Umbilical cord (tissue), 2 donors: Measurements from ENCODE around the gene IQSEC3. TPM values are rescaled to one million over a fixed set of nuclear protein-coding genes. Genes with fewer than 3 reads are reported as not detected.
A peak's percentile ranks its signal among the peaks of the same experiment; 100 is the strongest.
"Not testable (repeated sequence)": the region's sequence is repeated elsewhere in the genome, so short reads cannot be mapped to it uniquely, and the experiment has no call there.

Experiments used
- DNase-seq: peaks from one replicate; pipeline ENCODE4 v3.0.0-alpha.2; 2015; ENCODE audit warnings: low spot score
- total RNA-seq: library from RNA; depleted of rRNA; stranded (reverse); fragments of >200 nt; gene quantifications from one replicate; pipeline ENCODE4 v1.2.3, GENCODE V29; 2014; ENCODE audit warnings: low replicate concordance; ENCODE audit not compliant: insufficient read depth

Gene IQSEC3
- total RNA-seq, 1 donor from 2014 or later, result 7.7 TPM

DNA sequence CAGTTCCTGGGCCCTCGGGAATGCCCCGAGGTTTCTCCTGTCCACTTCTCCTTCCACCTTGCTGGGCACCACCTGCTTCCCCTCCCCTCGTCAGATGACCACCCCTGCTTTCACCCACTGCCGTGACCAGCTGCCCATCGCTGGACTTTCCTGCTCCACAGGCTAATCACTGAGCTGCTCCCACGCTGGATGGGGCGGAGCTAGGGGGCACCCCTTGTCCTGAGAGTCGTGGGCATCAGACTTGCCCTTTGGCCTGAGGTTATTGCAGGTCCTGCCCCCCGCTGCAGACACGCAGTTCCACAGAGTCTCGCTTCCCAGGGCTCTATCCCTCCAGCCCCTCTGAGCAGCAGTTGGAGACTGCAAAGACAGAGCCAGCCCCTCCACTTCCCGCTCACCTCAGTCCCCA is 147.0 kb downstream of the IQSEC3 start:
- DNase-seq, result no peak

DNA sequence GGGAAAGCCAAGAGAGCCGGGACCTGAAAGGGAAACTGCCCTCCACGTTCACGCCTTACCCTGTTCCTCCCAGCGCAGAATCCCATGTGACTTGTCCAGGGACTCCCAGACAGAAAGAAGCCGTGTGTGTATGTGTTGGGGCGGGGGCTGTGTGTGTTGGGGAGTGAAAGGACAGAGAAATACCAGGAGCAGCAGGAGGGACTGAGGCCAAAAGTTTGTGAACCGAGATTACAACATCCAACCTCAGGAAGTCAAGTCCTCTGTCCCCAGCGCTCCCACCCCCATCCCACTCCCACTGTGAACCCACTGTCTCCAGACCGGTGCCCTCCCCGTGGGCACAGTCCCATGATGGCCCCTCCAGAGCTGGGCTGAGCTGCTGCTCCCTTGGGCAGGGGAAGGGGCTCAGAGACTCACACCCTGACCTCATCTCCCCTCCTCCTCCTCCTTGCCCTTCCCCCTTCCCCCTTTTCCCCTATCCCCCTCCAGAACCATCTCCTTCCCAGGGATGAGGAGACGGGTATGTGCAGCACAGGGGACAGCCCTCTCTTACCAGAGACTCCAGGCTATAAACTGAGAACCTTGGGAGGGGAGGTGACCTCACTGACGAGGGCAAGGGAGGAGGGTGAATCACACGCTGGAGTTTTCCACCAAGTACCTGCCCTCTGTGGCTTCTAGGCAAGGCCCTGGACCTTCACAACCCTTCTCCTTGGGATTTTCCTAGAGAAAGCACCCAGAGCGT is 147.6 kb downstream of the IQSEC3 start, which contains the start of gene SLC6A12:
Gene SLC6A12 (minus strand): TSS at position 155 of the 739 bp plus-strand sequence. CDS start 4,171 bp downstream, outside the sequence.
- no peak for DNase-seq

DNA sequence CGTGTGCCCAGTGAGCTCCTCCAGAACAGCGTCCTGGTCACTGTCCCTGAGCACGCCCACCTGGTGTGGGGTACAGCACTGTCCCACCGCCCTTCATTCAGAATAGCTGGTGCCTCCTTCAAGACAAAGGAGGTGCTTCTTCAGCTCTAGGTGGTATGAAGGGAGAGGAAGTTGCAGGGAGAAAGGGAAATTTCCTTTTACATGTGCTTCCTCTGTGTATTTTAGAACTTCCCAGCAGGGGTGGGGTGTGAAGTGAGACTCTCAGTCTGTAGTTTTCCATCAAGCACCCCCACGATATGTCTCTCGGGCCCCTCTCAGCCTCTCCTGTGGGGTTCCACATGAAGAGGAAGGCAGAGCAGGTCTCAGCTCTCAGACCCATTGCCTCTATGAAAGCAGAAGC is 148.5 kb downstream of the IQSEC3 start:
- DNase-seq, result no peak

DNA sequence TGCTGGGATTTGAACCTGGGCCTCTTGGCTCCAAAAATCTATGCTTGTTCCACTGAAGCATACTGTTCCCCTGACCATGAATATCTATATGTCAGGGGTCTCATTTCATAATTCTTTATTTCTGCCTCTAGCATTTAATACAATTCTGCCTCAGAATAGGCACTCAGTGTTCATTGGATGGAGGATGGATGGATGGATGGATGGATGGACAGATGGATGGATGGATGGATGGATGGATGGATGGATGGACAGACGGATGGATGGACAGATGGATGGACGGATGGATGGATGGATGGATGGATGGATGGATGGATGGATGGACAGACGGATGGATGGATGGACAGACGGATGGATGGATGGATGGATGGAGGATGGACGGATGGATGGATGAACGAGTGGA is 150.5 kb downstream of the IQSEC3 start:
- DNase-seq, result not testable (repeated sequence)

DNA sequence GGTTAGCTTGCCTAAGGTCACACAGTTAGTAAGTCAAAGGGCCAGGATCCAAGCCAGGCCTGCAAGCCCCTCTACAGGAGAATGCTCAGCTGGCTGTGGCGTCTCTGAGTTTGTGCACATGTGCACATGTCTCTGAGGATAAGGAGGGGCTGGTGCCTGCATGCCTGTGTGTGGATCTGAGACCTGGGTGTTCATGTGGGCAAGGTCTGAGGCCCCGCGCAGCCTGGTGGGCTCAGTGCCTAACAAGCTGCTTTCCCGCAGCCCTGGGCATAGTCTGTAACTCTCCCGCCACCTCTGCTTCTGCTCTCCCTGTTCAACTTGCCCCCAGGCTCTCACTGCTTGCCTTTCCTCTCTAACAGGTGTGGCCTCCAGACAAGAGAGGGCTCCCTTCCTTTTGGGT is 151.7 kb downstream of the IQSEC3 start:
- DNase-seq, result no peak

DNA sequence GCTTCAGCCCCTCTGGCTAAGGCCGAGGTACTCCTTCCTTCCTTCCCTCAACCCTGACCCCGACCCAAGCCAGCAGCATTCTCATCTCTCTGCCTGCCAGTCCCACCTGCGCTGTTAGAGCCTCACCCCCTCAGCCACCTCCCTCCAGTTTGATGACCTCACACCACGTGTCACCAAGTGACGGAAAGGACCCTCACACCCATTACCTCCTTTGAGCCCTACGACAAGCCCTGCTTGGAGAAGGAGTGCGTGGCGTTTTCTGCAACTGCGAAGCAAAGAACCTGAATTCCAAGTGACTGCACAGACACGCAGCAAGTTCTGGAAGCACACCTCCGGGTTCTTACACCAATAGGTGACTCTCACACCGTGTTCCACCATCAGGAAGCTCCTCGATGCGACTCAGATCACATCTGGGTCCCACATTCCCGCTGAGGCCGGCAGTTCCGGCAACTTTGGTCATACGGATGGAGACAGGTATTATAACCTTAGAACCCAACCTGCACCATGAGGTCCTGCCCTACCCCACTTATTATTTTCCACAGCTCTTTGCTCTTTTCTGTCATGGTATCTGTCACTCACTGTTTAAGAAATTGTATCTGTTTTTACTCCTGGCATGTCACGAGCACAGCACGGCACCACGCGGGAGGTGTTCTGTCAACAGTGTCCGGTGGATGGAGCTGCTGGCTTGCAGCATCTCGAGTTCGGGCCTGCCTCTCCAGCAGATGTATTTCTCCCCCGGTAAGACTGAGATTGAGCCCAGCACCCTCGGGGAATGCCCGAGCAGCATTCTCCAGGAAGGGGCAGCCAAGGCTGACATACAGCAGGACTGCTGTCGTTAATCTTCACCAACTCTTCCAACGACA is 152.4 kb downstream of the IQSEC3 start:
- DNase-seq, result peak; percentile 47

DNA sequence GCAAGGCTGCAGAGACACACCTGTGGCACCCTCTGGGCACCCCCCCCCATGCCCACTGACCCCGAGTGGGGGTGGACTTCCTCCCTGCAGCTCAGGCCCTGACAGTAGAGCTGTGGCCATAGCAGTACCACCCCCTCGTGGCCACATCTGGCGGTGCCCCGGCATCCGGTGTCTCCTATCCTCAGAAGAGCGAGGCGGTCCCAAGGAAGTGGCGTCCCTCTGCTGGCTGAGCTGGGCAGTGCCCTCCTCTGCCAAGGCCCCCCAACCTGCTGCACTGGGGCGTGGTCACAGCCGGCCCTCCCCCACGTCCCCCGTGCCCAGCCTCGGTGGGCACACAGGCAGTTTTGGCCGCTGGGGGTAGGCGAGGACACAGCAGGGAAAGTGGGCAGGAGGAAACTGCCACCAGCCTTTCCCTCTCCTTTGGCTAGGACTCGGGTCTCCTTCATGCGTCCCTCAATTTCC is 153.4 kb downstream of the IQSEC3 start:
- DNase-seq, result no peak

DNA sequence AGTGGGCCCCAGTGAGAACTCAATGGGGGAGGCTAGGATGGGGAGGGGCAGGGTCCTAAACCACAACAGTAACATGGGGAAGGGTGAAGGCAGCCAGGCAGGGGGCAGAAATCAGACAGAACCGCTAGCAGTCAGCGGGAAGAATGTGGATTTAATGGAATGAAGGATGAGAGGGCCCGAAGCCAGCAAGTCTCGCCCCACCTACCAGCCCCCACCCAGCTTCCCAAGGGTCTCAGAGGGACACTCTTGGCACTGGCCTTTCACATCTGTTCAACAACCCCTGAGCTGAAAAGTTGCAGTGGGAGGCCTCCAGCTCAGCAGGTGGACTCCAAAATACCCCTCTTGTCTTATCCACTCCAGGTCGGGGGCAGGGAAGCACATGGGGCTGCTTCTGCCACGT is 153.9 kb downstream of the IQSEC3 start:
- no peak for DNase-seq

DNA sequence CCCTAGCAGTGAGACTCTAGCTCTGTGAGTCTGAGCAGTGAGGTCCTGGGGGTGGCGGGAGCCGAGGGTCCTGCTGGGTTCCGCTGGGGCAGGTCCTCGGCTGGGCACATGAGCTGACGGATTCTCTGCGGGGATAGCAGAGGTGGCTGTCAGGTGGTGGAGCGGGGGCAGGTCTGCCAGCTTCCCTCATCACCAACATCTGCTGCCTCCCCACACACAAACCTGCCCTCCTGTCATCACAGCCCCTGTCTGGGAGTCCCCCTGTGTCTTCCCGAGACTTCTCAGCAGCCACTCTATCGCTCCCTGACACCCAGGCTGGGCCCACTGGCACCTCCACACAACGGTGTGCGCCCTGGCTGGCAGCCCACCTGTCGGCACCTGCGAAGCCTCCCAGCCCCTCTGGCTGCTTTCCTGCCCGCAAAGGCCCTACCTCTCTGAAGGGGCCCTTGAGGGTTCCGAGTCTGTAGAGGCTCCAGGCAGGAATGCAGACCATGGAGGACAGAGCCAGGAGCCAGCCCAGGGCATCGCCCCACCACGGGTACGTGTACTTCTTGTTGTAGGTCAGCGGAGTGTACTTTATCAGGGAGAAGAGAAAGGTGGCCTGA is 154.5 kb downstream of the IQSEC3 start:
- DNase-seq, result no peak

DNA sequence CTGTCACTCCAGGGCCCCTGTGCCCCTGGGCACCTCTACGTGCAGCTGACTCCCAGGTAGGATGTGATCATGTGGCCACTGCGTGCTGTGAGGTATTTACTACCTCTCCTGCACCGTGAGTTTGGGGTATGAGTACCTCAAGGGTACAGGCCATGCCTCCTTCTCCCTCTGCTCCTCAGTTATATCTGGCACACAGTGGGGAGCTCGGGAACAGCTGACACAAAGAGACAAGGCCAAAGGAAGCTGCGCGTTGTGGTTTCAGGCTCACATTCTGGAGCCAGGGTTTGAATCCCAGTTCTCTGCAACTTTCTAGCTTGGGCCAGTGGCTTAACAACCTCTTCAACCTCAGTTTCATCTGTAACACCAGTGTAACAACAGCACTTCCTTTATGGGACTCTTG is 155.2 kb downstream of the IQSEC3 start:
- no peak for DNase-seq

DNA sequence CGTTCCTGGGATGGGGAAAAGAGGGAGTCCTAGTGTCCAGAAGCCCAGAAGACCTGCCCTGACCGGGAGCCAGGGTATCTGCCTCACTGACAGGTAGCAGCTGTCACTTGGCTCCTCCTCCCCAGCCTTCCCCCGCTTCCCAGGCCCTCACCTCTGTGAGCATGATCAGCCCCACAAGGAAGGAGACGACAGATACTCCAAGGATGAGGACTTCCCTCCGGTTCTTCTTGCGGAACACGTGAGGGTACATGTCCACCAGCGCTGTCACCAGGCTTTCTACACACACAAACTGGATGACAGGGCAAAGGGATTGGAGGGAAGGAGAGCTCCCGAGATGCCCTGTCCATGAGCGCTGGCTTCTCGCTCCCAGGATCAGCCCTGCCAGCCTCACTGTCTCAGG is 157.3 kb downstream of the IQSEC3 start:
- no peak for DNase-seq

DNA sequence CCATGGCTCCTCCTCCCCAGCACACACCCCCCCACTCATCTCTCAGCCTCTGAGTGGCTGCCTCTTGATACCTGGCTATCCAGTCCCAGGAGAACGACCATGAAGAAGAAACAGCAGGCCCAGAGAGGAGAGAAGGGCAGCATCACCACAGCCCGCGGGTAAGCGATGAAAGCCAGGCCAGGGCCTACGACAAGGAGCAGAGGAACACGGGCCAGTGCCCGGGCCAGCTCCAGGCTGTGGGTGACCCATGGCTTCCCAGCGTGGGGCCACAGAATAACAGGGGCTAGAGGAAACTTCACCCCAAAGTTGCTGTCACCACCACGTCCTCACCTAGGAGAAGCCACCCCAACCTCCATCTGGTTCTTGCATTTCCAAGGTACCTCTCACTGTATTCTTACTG is 157.8 kb downstream of the IQSEC3 start:
- DNase-seq, result no peak

DNA sequence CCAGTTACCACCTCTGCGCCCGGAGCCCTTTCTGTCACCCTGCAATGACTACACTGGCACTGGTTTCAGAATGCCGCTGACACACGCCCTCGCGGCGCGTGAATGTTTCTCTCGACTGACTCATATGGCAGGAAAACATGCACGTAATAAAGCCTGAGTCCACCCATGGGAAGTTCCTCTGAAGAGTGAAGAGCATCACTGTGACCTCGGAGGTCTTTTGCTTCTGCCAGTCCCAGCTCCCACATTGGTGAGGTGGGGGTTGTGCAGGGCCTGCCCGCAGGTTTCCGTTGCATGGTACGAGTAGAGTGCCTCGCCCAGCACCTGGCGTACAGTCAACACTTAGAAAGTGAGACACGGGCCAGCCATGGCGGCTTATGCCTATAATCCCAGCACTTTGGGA is 158.4 kb downstream of the IQSEC3 start:
- DNase-seq, result no peak

DNA sequence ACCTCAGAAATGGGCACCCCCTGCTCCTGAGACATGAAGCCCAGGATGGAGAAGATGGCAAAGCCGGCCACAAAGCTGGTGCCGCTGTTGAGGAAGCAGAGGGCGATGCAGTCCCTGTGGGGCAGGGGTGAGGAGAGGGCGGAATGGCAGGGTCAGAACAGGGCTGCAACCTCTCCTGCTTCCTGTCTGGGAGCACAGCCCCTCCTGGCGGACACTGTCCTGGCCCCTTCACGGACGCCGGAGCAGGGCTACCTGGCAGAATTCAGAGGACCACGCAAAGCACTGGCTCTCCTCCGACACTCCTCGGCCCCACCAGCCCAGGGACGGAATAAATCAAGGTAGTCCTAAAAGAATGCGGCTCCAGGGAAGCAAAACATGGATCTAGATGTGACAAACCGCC is 159.8 kb downstream of the IQSEC3 start:
- DNase-seq, result no peak

DNA sequence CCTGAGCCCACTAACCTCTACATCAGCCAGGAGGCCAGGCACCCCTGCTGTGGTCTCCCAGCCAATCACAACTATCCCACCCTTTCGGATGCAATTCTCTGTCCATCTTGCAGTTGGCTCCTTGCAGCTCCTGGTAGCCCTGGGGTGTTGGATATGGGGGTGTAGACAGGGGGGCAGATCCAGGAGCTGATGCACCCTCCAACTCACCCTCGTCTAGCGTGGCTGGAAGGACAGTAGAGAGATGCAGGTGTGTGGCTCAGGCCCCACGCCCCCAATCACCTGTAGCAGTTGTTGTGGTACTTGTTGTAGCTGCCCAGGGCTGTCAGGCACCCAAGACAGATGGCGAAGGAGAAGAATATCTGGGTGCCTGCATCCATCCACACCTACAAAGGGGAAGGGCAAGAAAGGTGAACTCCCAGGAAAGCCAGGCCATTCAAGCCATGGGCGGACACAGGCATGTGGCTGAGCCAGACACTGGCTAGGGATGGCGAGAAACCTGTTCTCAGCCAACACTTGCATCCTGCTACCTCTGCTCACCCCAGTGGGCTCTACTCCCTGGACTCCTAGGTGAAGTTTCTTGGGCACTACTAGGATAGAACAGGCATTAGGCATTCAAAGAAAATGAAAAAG is 160.8 kb downstream of the IQSEC3 start:
- no peak for DNase-seq

Other genes starting within 250 kb of the IQSEC3 start
- gene SLC6A12, start 147.4 kb downstream of the IQSEC3 start, total RNA-seq, result not detected
- gene SLC6A13, start 196.1 kb downstream of the IQSEC3 start, total RNA-seq, result 11.1 TPM